Measurements from ENCODE around the gene FOXL2NB.
"Not testable (repeated sequence)": the region's sequence is repeated elsewhere in the genome, so short reads cannot be mapped to it uniquely, and the experiment has no call there.

Gene FOXL2NB
- 0 reads per million in 4 donors for total RNA-seq

DNA sequence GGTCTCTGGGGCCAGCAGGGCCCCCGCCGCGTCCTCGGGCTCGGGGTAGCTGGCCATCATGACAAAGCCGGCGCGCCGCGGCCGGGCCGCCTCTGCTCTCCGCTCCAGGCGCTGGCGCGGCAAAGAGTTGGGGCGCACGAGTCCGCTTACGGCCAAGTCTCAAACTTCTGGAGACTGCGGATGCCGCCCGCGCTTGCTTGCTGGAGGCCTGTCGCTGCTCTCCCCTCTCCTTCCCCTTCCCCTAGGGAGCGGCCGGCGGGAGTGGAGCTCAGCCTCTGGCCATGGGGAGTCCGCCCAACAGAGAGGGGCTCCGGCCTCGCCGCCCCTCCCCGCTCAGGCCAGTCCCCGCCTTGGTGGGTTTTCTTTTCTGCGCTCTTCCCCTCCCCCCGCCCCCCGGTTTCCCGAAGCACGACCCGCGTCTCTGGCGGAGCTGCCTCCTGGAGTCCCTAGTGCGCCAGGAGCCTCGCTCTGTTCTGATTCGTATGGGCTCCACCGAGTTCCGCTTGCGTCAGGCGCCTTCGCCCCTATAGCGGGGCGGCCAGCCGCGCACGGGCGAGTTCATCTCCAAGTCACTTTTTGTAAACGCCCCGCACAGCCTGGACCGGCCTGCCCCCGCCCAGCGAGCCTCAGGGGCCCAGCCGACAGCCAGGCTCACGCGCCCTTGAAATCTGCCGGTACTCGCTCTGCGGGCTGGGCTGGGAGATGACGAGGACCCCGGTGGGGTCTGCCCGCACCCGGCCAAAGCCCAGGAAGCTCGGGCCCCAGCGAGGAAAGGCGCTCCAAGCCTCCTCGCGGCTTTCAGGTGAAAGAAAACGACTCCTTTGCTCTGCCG is at the start of gene FOXL2NB, which contains the start of gene FOXL2:
TSS of gene FOXL2NB (plus strand) at position 555 of the 832 bp plus-strand sequence. CDS start at position 703, 148 bp downstream.
TSS of gene FOXL2 (minus strand) at position 475 of the 832 bp plus-strand sequence. CDS start at position 60, 415 bp downstream.
- peak in 1 of 5 donors; percentile 27 for DNase-seq

DNA sequence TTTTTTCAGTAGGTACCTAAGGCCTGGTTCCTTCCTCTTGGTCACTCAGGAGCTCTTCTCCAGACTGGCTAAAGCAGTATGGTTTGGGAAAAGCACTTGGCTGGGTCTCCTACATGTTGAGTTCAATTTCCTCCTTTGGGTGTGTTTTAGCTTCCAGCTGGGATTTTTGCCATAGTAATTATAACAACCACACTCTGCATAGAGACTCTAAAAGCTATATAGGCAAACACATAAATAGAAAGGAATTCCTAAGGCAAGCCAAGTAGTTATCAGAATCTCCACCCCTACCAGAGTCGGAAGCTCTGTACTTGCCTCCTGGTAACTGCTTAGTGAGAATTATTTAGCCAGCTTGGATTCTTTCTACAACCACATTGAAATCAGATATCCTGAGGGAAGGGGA is 48.7 kb upstream of the FOXL2NB start:
- DNase-seq, result no peak

- no peak for DNase-seq
Observed at GRCh38 chr3:138898708-138899107, 48.3 kb upstream of the FOXL2NB start.

DNA sequence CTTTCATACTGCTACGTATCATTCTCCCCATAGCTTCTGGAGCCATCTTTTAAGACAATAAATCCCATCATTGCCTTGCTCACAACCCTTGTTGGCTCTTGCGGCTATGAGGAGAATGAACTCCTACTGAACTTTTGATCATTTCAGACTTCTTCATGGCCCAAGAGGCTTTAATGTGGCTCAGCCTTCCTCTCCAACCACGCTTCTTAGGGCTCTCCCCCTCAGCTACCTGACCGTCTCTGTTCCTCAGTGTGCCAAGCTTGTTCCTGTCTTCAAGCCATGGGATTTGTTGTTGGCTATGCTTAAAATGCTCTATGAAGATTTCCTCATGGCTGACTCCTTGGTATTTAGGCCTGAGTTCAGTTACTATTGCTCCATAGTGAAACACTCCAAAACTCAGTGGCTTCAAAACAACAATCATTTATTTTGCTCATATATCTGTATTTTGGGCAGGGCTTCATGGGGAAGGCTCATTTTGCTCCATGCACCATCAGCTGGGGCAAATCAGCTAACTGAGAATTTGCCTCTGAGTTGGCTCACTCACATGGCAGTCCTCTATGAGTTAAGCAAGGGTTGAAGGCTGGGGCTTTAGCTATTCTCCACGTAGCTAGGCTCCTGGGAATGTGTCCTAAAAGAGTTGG is 47.5 kb upstream of the FOXL2NB start:
- no peak for DNase-seq

- no peak for DNase-seq
Observed at GRCh38 chr3:138901567-138901966, 45.5 kb upstream of the FOXL2NB start.

DNA sequence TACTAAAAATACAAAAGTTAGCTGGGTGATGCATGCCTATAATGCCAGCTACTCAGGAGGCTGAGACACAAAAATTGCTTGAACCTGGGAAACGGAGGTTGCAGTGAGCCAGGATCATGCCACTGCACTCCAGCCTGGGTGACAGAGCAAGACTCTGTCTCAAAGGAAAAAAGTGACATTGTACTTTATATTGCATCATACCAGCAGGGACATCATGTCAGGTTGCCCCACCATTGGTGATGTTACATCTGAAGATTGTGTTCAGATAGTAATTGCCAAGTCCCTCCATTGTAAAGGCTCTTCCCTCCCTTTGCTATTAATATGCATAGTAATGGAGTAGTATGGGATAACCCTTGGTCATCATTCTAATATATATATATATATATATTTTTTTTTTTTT is 44.8 kb upstream of the FOXL2NB start:
- no peak for DNase-seq

GRCh38 chr3:138907539-138907938 is 39.5 kb upstream of the FOXL2NB start:
- no peak for DNase-seq

DNA sequence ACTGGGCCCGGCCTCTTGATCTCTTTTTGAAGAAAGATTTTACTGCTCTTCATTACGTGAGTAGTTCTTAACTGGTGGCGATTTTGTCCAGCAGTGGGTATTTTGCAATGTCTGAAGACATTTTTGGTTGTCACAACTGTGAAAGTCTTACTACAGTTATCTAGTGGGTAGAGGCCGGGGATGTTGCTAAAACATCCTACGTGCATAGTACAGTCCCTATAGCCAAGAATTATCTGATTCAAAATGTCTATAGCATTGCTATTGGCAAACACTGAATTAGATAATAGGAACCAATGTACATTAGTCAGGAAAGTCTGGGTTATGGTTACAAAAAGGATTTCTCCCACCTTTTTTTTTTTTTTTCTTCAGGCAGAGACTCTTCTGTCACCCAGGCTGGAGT is 38.2 kb upstream of the FOXL2NB start:
- DNase-seq, result no peak

DNA sequence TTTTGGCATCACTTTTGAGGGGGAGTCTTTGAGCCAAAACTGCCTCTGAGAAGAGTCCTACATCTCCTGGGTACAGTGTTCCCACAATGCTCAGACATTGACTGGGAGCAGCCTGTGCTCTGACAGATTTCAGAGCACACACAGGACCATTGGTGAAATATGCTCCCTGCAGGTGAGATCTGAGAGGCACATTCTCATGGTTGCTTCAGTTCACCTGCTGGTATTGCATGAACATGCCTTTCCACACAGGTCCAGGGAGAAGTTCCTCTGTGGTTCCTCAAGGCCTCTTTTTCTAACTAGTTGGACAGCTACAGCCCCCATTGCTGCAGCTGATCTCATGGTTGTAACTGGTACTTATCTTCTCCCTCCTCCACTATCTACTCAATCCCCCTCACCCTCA is 37.1 kb upstream of the FOXL2NB start:
- DNase-seq, result no peak

- no peak for DNase-seq
Observed at GRCh38 chr3:138911621-138912020, 35.4 kb upstream of the FOXL2NB start.

DNA sequence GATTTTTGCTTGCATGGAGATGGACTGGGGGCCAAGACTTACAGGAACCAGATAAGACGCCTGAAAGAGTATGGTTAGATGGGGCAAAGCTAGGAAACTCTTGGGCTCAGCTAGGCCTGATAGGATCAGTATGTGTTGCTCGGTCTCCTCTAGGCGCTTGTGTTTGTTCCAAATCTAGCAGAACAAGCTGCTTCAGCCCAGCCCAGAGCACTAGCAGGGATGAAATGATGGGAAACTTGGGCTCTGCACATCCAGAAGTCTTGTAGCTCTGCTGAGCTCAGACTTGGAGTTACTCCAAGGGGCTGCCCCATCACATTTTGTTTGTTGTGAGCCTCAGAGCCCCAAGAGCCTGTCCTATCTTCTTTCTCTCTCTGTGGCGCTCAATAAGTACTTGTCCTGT is 34.8 kb upstream of the FOXL2NB start:
- no peak for DNase-seq

DNA sequence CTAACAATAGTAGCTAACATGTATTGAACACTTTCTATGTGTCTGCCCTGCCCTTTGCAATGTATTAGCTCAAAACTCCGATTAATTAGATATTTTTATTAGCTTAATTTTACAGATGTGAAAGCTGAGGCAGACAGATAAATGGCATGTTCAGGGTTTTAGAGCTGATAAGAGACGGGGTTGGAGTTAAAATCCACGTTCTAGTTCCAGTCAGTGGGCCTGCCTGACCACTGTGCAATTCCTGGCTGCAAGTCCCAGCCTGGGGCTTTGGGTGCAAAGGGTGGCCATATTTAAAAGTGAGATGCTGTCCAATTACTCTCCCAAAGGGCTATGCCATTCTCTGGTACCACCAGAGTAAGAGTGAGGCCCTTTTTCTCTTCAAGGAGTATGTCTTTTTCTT is 33.3 kb upstream of the FOXL2NB start:
- DNase-seq, result no peak

DNA sequence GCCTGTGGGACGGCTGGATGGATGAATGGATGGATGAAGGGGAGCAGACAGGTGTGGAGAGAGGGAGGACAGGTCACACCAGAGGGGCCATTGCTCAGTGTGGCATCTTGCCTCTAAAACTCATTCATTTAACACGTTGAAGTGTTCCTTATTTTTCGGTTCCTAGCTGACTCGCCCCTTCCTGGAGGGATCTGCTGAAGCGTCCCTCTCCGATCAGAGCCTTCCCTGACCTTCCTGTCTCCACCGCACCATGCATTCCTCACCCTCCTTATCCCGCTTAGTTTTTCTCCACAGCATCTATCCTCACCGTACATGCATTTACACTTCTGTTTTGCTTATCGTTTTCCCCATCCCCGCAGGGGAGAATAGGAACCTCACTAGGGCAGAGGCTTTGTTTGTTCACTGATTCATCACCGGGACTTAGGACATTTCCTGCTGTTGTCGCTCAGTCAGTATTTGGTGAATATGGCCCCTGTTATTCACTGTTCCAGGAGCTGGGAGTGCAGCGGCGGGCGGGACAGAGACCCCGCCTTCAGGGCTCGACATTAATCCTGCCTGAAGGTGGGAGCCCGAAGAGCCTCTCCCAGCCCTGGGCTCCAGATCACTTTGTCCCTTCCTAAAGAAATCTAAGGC is 32.0 kb upstream of the FOXL2NB start:
- no peak for DNase-seq

DNA sequence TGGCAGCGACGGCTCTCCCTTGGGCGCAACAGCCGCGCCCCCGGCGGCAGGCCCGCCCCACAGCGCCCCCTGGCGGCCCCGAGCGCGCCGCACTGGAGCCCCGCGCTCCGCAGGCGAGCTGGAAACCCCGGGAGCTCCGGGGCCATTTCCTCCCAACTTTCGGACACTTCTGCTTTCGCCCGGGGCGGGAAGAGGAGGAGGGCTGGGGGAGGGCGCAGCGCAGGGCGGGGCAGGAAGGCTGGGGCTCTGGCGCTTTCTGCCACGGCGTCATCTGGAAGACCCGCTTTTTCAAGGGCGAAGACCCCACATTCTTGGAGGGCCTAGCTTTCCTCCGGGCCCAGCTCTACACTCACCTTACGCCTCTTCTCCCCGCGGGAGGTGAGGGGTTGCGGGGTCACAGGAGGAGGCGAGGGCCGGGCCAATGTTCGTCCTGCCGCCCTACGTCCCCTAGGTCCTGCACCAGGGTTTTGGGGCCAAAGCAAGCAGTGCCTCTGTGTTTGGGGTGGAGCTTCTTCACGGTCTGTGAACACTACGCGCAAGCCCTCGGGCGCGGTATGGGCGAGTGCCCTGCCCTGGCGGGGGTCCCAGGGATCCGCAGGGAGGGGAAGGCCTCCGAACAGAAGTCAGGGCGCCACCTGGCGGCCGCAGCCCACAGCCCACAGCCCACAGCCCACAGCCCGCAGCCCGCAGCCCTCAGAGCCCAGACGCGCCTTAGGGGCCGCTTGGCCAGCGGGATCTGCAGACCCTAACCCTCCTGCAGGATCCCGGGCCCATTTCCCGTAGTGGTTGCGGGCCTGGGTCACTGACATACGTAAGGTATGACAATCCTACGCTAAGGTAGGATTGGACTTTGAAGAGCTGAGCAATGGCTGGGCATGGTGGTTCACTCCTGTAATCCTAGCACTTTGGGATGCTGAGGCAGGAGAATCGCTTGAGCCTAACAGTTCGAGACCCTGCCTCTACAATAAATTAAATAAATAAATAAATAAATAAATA is 31.2 kb upstream of the FOXL2NB start:
- peak; percentile 55 to 79 (median 69) for DNase-seq

- DNase-seq, result no peak
Observed at GRCh38 chr3:138916824-138917223, 30.2 kb upstream of the FOXL2NB start.

DNA sequence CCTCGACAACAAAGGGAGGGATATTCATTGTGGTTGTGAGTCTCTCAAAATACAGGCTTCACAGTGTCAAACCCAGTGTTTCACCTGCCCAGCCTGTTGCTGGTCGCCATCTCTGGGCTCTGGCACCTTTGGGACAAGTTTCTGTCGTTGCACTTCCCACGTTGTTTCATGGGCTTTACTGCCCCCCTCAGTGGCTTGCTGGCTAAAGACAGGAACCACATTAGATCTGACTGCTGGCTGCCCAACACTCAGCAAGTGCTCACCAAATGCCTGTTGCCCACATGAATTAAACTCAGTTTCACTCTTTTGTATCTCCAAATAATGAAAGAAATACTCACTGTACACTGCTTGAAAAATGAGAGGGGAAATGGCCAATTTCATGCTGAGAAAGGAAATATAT is 27.7 kb upstream of the FOXL2NB start:
- DNase-seq, result no peak

DNA sequence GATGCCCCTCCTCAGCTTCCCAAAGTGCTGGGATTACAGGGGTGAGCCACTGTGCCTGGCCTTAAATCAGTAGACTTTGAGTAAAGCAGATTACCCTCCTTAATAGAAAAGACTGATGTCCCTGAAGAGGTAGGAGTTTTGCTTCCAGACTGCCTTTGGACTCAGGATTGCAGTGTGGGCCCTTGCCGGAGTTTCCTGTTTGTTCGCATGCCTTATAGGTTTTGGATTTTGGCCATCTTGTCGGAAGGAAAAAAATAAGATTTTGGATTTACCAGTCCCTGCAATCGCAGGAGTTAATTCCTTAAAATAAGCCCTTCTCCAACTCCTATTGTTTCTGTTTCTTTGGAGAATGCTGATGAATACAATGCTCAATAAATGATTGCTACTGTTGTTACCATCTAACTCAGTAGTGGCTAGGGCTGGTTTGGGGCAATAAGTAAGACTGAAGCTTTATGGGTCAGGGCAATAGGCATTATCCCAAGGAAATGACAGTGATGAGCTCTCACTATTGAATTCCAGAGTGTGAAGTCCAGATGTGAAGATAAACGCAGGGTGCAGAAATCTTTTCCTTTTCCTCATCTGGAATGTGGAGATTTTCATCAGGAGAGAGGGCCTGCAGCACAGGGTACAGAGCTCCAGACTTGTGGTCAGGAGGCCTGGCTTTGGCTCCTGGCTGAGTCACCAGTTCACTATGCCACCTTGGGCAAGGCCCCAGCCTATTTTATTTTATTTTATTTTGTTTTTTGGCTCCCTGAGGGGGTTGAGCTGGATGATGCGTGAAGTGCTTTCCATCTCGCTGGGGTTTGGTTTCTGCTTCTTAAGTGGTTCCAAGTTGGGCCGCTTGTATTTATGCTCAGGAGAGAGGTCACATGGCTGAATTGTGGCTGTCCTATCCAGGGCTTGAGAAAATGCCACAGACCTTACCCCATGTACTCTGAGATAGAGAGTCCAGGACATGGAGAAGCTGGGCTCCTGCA is 25.4 kb upstream of the FOXL2NB start:
- no peak for DNase-seq

DNA sequence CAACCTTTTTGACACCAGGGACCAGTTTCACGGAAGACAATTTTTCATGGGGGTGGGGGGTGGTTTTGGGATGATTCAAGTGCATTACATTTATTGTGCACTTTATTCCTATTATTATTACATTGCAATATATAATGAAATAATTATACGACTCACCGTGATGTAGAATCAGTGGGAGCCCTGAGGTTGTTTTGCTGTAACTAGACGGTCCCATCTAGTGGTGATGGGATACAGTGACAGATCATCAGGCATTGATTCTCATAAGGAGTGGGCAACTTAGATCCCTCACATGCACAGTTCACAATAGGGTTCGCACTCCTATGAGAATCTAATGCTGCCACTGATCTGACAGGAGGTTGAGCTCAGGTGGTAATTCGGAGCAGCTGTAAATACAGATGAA is 24.6 kb upstream of the FOXL2NB start:
- DNase-seq, result not testable (repeated sequence)

- DNase-seq, result peak; percentile 59 to 82 (median 74)
Observed at GRCh38 chr3:138923531-138923994, 23.5 kb upstream of the FOXL2NB start.

DNA sequence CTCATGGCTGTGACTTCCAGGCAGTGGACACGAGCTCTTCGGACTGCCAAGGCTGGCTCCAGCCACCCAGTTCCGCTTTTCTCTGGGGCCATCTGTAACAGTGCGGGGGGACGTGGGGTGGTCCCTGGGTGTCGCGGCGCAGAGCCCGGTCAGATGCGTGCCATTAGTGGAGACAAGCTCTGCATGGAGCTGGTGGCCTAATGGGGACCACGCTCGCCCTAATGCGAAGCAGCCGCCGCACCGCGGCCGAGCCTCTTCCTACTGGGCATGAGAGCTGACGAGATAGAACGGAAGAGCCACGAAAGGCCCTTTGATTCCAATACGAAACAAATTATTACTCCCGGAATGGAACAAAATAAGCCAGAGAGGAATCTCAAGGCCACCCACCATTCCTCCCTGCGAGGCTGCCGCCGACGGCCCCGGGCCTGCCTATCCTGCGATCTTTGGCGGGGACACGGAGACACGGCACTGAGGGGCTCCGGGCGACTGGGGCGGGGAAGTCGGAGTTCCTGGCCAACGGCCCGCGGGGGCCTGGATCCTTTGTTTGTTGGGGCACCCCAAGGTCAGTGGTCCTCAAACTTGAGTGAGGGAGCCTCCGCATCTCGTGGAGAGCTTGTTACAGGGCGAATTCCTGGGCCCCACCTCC is 18.2 kb upstream of the FOXL2NB start:
- DNase-seq, result no peak

Measured in T-helper 1 cell (primary cell).